ES-I3 (cell line): Measurements from ENCODE around the gene HTRA1.

Experiments used
- H3K36me3 ChIP-seq: 2 replicates; pipeline ENCODE4 v1.6.1; 2013; ENCODE audit warnings: mild to moderate bottlenecking, low read length, control low read depth, moderate library complexity; ENCODE audit not compliant: insufficient read depth
- H3K4me1 ChIP-seq: 2 replicates; pipeline ENCODE4 v1.6.1; 2013; ENCODE audit warnings: mild to moderate bottlenecking, control low read depth, low read length; ENCODE audit not compliant: insufficient read depth
- H3K9ac ChIP-seq: 2 replicates; pipeline ENCODE4 v1.6.1; 2013; ENCODE audit warnings: low read depth, mild to moderate bottlenecking, low read length, moderate library complexity
- H3K9me3 ChIP-seq: 2 replicates; pipeline ENCODE4 v1.6.1; 2013; ENCODE audit warnings: mild to moderate bottlenecking, low read length, moderate library complexity; ENCODE audit not compliant: control insufficient read depth, insufficient read depth

Gene HTRA1

DNA sequence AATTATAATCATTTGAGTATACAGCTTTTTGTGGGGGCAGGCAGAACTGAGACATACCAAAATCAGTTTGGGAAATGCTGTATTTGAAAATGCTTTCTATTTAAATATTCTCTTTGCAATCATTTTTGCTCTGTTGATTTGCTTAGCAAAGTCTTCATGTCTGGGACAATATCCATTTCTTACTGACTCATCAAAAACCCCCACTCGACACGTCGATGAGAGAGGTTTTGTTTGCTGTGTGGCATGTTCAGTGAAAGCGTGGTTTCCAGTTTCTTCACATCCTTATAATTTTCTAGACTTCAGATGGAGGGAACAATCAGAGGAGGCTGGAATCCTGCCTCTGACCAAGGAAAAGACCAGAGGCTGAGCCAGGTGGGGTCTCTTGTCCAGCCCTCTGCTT, 28.9 kb downstream of the HTRA1 start:
- Histone ChIP-seq H3K4me1 (0 out of 2 replicates have a peak, but pooled peaks cover 2% of the 10 kb centered on the region), H3K9me3 (no peaks in the 10 kb centered on the region), H3K36me3 (no peaks in the 10 kb centered on the region), H3K9ac (no peak overlapping the region)

DNA sequence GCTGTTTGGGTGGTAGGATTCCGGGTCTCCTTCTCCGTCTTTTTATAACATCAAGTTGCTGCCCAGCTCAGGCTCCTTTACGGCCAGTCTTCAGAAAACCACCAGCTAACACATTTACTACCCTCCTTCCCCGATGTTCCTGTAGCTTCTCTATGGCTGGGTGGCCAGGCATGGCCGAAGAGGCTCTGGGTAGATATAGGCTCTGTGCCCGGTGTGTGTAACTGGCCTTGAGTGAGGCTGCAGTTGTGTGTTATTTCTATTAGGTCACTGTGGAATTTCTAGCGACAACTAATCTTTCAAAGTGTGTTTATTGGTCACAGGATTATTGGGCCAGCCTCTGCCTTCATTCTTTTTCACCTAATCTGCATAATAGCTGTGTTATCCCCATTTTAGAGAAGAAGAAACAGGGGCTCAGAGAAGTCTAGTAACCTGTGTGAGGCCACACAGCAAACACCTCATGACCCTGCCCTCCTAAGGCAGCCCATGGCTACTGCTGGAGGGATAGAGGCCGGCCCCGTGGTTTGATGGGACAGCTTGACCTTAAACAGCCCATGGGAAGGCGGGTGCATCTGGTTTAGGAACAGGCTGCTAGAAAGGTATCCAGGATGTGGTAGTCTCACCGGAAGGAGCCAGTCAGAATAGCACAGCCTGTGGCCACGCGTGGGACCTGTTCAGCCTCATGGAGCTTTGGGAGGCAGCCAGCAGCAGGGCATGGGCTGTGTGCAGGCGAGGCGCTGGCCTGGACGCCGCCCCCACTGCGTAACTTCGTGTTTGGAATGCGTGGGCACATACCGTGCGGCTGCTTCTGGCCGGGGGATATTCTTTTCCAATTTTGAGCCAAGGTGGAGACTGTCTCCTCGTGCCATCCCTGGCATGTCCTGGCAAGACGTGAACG, 29.7 kb downstream of the HTRA1 start:
- H3K9me3 ChIP-seq: no peaks in the 10 kb centered on the region
- H3K36me3 ChIP-seq: no peaks in the 10 kb centered on the region
- H3K9ac ChIP-seq: no peak overlapping the region
- H3K4me1 ChIP-seq: 0 out of 2 replicates have a peak, but pooled peaks cover 3% of the 10 kb centered on the region

DNA sequence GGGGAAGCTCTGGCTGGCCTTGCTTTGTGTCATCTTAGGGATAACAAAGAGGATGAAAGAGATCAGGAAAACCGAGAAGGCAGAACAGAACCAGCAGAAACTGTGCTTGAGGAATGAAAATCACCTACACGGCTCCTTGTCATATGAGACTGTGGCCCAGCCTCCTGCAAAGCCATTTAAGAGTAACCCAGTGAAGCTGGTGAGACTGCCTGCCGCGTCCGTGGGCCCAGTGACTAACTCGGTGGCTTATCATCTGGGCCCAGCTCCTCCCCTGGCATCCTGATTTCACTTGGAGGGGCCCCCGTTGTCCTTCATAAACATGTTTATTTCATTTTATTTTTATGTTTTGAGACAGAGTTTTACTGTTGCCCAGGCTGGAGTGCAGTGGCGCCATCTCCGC, 30.7 kb downstream of the HTRA1 start:
- no peaks in the 10 kb centered on the region for H3K36me3 ChIP-seq
- no peaks in the 10 kb centered on the region for H3K9me3 ChIP-seq
- H3K9ac ChIP-seq: no peak overlapping the region
- H3K4me1 ChIP-seq: 0 out of 2 replicates have a peak, but pooled peaks cover 3% of the 10 kb centered on the region

DNA sequence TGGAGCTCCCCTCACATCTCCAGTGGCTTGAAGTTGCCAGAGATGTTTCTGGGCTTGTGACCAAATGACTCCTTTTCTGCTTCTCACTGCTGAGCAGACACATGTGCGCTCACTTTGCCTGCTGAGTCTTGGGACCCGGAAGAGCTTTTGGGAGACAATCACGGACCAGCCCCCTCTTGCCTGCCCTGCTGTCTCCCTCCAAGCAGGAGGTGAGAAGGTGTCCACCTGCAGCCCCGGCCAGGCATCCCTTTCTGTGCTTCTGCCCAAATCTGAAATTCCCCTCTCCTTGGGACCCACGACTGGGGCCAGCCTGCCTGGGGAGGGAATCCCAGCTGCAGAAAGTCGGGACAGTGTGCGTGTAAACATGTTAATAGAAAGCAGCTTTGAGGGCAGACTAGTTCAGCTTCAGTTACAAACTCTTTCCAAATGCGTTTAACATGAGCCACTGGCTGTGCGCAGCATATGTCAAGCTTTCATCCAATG, 31.7 kb downstream of the HTRA1 start:
- Histone ChIP-seq H3K4me1 (0 out of 2 replicates have a peak, but pooled peaks cover 3% of the 10 kb centered on the region), H3K9me3 (no peaks in the 10 kb centered on the region), H3K9ac (no peak overlapping the region), H3K36me3 (no peaks in the 10 kb centered on the region)

DNA sequence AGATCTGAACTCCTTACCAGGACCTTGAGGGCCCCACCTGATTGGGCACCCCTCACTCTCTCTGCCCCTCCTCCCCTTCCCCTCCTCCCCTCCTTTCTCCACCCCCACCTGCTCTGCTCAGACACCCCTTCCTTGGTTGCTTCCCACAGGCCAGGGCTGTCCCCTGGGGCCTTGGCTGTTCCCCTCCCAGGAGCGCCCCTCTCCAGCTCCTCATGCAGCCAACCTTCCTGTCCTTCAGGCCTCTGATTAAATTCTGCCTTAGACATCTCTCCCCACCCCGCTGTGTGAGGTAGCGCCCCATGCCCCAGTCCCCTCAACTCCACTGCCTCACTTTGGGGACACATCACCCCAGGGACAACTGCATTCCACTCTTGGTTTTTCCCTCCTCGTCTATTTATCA, 32.4 kb downstream of the HTRA1 start:
- Histone ChIP-seq H3K4me1 (0 out of 2 replicates have a peak, but pooled peaks cover 3% of the 10 kb centered on the region), H3K36me3 (no peaks in the 10 kb centered on the region), H3K9ac (no peak overlapping the region), H3K9me3 (no peaks in the 10 kb centered on the region)

DNA sequence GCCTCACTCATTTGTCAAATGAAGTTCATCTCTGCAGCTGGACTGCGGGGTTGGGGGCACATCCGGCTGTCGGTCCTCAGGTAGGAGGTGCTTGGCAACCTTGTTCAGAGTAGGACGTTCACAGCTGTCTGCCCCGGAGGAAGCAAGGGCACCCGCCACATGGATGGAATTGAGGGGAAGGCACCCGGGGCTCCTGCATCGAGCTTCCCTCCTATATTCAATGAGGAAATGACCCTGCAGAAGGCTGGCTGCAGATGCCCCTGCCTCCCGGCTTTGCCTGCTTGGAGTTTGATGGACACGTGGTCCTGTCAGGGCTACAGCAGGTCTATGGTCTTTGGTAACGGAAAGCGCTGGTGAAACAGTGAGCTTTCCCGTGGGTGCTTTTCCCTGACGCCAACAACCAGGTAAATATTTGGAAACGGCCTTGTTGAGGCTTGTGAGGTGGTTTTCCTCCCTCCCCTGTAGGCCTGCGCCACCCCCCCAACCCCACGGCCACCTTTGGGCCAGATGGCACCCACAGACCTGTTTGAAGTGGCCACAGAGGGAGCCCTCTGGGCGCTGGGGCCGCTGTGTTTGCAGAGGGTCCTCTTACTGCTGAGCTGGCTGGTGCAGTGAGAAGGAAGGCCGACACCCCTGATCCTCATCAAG, 32.9 kb downstream of the HTRA1 start:
- 0 out of 2 replicates have a peak, but pooled peaks cover 3% of the 10 kb centered on the region for H3K4me1 ChIP-seq
- H3K36me3 ChIP-seq: no peaks in the 10 kb centered on the region
- no peak overlapping the region for H3K9ac ChIP-seq
- H3K9me3 ChIP-seq: no peaks in the 10 kb centered on the region

DNA sequence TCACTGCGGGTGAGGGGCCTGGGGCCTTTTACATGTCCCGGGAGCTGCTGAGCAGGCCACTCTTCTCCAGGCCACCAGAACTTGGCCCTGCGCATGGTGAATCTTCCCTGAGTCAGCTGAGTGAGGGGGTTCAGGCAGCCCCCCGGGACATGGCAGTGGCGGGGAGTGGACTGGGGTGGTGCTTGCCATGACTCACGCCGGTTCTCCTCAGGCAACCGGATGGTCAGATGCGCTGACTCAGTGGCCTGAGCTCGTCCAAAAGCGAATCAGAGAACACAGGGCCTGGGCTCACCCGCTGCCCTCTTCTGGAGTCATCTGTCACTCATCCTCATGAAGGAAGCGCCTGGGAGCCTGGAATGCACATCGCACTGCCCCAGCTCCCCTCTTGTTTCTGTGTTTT, 33.5 kb downstream of the HTRA1 start:
- Histone ChIP-seq H3K36me3 (no peaks in the 10 kb centered on the region), H3K9ac (no peak overlapping the region), H3K9me3 (no peaks in the 10 kb centered on the region), H3K4me1 (0 out of 2 replicates have a peak, but pooled peaks cover 3% of the 10 kb centered on the region)

DNA sequence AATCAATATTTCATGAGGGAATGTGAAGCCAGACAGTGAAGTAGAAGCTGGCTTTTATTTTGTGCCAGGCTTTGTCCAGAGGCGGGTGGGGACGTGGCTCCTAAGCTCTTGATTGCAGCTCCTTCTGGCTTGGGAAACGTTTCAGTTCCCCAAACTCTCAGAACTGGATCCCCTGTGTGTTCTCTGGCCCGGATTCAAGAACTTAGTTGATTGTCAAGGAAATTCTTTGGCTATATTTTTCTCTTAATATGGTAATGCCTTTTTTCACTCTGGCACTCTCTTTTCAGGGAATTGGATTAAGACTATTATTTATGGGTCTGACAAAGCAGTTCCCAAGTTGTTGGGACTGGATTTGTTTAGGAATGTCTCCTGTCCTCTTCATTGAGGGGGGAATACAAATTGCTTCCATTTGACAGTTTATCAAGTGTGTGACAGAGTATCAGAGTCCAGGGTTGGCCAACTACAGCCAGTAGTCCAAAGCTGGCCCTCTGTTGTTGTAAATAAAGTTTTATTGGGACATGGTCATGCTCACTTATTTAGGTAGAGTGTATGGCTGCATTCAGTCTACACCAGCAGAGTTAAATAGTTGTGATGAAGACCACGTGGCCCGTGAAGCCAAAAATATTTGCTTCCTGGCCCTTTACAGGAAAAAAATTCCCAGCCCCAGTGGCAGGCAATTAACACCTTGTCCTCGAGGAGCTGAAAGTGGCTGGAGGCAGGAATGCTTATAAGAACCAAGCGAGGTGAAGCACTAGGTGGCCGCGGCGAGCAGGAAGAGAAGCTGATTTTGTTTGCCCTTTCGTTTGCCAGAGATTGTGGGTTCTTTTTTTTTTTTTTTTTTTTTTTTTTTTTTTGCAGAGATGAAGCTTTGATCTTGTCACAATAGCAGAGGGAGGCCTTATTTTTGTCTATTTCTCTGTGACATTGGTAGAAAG, 34.3 kb downstream of the HTRA1 start:
- Histone ChIP-seq H3K4me1 (0 out of 2 replicates have a peak, but pooled peaks cover 3% of the 10 kb centered on the region), H3K9ac (no peak overlapping the region), H3K9me3 (no peaks in the 10 kb centered on the region), H3K36me3 (no peaks in the 10 kb centered on the region)

DNA sequence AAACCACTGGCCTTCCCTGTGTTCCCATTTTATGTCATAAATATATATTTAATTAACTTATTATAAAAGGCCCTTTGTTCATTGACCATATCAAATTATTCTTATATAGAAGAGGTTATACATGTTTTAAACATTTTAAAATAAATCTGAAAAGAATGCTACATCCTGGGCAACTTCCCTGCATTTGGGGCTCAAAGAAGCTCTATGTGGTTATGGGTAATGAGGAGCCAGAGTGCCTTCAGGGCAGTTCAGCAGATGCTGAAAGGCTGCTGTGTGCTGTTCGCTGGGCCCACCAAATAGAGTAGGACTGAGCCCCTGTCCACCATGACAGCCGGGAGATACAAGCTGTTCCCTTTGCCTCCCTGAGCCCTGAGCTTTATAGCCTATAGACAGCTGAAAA, 35.9 kb downstream of the HTRA1 start:
- H3K4me1 ChIP-seq: 0 out of 2 replicates have a peak, but pooled peaks cover 3% of the 10 kb centered on the region
- no peaks in the 10 kb centered on the region for H3K36me3 ChIP-seq
- H3K9ac ChIP-seq: no peak overlapping the region
- no peaks in the 10 kb centered on the region for H3K9me3 ChIP-seq

DNA sequence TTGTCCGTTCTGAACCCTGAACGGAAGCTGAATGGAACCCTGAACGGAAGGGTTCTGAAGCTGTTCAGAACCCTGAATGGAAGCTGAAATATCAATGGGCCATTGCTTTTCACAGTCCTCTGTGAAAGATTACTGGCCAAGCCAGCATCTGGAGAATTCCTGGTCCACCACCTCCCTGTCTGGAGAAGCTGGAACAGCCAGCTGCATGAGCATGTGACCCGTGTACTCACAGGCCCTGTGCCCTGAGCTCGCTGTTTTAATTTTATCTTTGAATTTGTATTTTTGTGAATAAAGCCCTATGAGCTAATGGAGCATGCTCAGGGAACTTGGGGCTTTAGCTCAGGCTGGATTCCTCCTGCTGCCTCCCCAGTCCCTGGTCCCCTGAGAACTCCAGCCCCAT, 37.2 kb downstream of the HTRA1 start:
- 0 out of 2 replicates have a peak, but pooled peaks cover 3% of the 10 kb centered on the region for H3K4me1 ChIP-seq
- H3K36me3 ChIP-seq: no peaks in the 10 kb centered on the region
- H3K9ac ChIP-seq: no peak overlapping the region
- no peaks in the 10 kb centered on the region for H3K9me3 ChIP-seq

DNA sequence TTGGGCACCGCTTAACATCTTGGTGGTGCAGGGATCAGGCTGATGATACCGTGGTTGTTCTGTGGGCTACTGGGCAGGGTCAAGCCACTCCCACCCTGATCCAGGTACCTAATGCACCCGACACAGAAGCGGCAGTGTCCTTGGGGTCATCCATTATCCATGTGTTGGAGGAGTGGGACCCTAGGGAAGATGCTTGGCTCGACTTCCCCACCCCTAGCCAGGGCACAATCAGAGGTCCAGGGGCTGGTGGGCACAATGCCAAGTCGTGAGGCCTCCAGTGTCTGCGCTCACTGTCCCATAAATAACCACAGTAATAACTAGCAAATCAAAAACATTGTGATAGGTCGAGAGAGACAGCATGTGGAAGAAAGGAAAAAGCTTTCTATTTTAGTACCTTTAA, 37.7 kb downstream of the HTRA1 start:
- no peaks in the 10 kb centered on the region for H3K36me3 ChIP-seq
- no peak overlapping the region for H3K9ac ChIP-seq
- H3K9me3 ChIP-seq: no peaks in the 10 kb centered on the region
- H3K4me1 ChIP-seq: 0 out of 2 replicates have a peak, but pooled peaks cover 3% of the 10 kb centered on the region

DNA sequence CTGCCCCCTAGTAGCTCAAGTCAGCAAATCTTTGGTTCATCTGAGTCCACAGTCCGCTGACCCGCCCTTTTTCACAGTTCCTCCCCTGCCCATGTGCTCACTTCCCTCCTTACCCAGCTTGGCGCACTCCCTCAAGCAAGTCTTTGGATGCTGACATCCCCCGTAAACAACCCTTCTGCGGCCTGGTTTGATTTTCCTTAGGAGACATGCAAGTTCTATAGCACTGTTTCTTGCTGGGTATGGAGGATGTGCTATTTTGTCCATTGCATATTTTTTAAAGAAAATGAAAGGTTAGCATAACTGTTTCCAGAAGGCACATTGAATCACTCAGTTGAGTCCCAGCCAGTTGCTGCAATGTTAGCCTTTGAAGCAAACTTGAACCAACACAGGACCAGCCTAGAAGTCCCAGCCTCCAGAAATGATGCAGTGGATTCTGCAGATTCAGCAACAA, 38.2 kb downstream of the HTRA1 start:
- Histone ChIP-seq H3K9me3 (no peaks in the 10 kb centered on the region), H3K4me1 (0 out of 2 replicates have a peak, but pooled peaks cover 3% of the 10 kb centered on the region), H3K9ac (no peak overlapping the region), H3K36me3 (no peaks in the 10 kb centered on the region)

DNA sequence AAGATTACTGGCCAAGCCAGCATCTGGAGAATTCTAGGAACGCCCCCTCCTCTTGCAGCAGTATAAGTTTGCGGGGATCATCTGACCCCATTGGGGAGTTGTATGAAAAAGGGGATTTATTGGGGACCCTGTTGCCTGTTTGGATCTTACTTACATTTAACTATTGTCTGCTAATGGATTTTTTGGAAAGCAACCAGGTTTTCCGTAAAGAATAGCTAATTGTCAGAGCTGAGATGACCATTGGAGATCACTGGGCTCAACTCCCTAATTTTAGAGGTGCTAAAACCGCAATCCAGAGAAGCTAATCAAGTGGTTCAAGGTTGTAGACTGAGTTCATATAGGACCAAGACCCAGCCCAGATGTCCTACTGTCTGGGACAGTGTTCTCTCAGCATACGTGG, 38.8 kb downstream of the HTRA1 start:
- H3K4me1 ChIP-seq: 0 out of 2 replicates have a peak, but pooled peaks cover 2% of the 10 kb centered on the region
- H3K9me3 ChIP-seq: no peaks in the 10 kb centered on the region
- no peak overlapping the region for H3K9ac ChIP-seq
- no peaks in the 10 kb centered on the region for H3K36me3 ChIP-seq

DNA sequence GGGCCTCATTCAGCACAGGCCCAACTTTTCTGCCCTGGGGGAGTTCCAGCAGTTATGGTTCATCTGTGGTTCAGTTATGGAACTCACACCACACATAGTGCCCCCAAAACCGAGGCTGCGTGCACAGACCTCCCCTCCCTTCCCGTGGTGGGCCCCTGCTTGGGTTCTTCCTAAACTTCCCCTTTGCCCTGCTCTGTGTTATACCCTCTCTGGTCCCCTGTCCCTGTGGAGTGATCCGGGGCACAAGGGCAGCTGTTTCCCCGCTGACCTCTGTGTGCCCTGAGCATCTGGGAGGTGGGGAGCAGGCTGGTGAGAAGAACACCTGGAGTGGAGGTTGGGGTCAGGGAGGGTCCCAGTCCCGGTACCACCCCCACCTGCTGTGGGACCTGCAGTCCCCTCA, 39.4 kb downstream of the HTRA1 start:
- no peak overlapping the region for H3K9ac ChIP-seq
- H3K4me1 ChIP-seq: no peaks in the 10 kb centered on the region
- H3K36me3 ChIP-seq: no peaks in the 10 kb centered on the region
- no peaks in the 10 kb centered on the region for H3K9me3 ChIP-seq
